ENCODE data around the gene UVRAG. TPM values are rescaled to one million over a fixed set of nuclear protein-coding genes. Genes with fewer than 3 reads are reported as not detected.
"Not testable (repeated sequence)": the region's sequence is repeated elsewhere in the genome, so short reads cannot be mapped to it uniquely, and the experiment has no call there.

The UVRAG gene
- total RNA-seq, 1 donor from 2014 or later = 34.0 TPM

GRCh38 chr11:76075716-76076115 lies 260.7 kb downstream of the UVRAG start:
- no peaks in the 10 kb centered on the region for H3K9me3 Mint-ChIP-seq
- DNase-seq (ENCODE audit: low spot score) = no peak
- no peak overlapping the region for H3K27ac ChIP-seq
- H3K4me1 ChIP-seq = no peaks in the 10 kb centered on the region
- H3K9ac ChIP-seq = no peak overlapping the region
- H3K4me2 ChIP-seq = no peak overlapping the region
- no peak for TF ChIP-seq EZH2 (IDR thresholded peaks at IDR 0.05)
- no peak for TF ChIP-seq CTCF (IDR thresholded peaks at IDR 0.05)
- TF ChIP-seq EZH2phosphoT487 (IDR thresholded peaks at IDR 0.05) = no peak
- H4K20me1 ChIP-seq (ENCODE audit: low read depth) = no peaks in the 10 kb centered on the region
- H3K36me3 Mint-ChIP-seq = no peaks in the 10 kb centered on the region
- no peaks in the 10 kb centered on the region for H3K9me3 ChIP-seq (ENCODE audit: low read depth)
- no peaks in the 10 kb centered on the region for H3K27me3 Mint-ChIP-seq (ENCODE audit: insufficient read depth, low read depth)
- no peaks in the 10 kb centered on the region for H3F3A ChIP-seq (ENCODE audit: low read depth)
- H3K27me3 ChIP-seq = no peaks in the 10 kb centered on the region
- no peak overlapping the region for H3K27ac Mint-ChIP-seq
- no peaks in the 10 kb centered on the region for H3K36me3 ChIP-seq
- H3K4me3 ChIP-seq = no peak overlapping the region
- H3K4me3 Mint-ChIP-seq = no peak overlapping the region
- no peak overlapping the region for H2AFZ ChIP-seq (replicated peaks)
- H3K4me1 Mint-ChIP-seq = no peaks in the 10 kb centered on the region
- H3K79me2 ChIP-seq (ENCODE audit: low read depth) = no peaks in the 10 kb centered on the region

- not testable (repeated sequence) for H3K27ac ChIP-seq; H3K9me3 ChIP-seq (ENCODE audit: low read depth); H3K27me3 Mint-ChIP-seq (ENCODE audit: insufficient read depth, low read depth); H3K9me3 Mint-ChIP-seq; H3F3A ChIP-seq (ENCODE audit: low read depth); H3K27me3 ChIP-seq; H3K4me3 ChIP-seq; H3K36me3 Mint-ChIP-seq; H3K4me1 ChIP-seq; H3K4me3 Mint-ChIP-seq; DNase-seq (ENCODE audit: low spot score); H3K9ac ChIP-seq; H3K79me2 ChIP-seq (ENCODE audit: low read depth); H3K4me2 ChIP-seq; H3K36me3 ChIP-seq; H2AFZ ChIP-seq (replicated peaks); H3K4me1 Mint-ChIP-seq; H3K27ac Mint-ChIP-seq; H4K20me1 ChIP-seq (ENCODE audit: low read depth)
These were observed 261.2 kb downstream of the UVRAG start for GRCh38 chr11:76076253-76076652.

GRCh38 chr11:76076749-76077148 lies 261.7 kb downstream of the UVRAG start:
- Histone ChIP-seq H3F3A (ENCODE audit: low read depth) (no peaks in the 10 kb centered on the region), H2AFZ (replicated peaks) (no peak overlapping the region), H3K27ac (no peak overlapping the region), H3K4me2 (no peak overlapping the region), H3K79me2 (ENCODE audit: low read depth) (no peaks in the 10 kb centered on the region), H3K27me3 (no peaks in the 10 kb centered on the region), H4K20me1 (ENCODE audit: low read depth) (no peaks in the 10 kb centered on the region), H3K4me1 (no peaks in the 10 kb centered on the region), H3K9me3 (ENCODE audit: low read depth) (no peaks in the 10 kb centered on the region), H3K4me3 (no peak overlapping the region), H3K9ac (no peak overlapping the region), H3K36me3 (no peaks in the 10 kb centered on the region)
- no peak for DNase-seq (ENCODE audit: low spot score)
- Mint-ChIP-seq H3K27ac (no peak overlapping the region), H3K27me3 (ENCODE audit: insufficient read depth, low read depth) (no peaks in the 10 kb centered on the region), H3K4me1 (no peaks in the 10 kb centered on the region), H3K9me3 (no peaks in the 10 kb centered on the region), H3K4me3 (no peak overlapping the region), H3K36me3 (no peaks in the 10 kb centered on the region)
- TF ChIP-seq EZH2 (IDR thresholded peaks at IDR 0.05) = no peak

DNA sequence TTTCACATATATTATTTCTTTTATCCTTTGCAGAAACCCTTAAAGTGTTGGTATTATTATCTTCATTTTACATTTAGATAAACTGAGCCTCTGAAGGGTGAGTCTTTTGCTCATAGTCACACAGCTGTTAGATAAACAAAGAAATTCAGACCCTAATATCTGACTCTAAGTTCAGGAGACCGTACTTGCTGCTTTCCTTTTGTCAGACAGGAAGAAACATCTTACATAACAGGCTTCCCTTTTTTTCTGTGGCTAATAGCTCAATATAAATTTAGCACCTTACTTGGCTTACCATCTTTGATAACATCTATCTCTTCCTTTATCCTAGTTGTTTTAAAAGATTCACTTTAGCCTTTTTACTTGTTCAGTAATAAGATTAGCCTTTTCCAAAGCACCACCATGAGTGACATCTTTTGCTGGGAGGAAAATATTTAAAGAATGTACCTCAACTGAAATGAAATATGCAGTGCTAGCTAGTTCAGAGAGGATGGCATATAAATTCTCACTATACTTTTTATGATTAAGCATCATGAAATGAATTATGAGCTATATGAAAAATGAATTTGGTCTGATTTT lies 262.7 kb downstream of the UVRAG start:
- Mint-ChIP-seq H3K36me3 (no peaks in the 10 kb centered on the region), H3K9me3 (no peaks in the 10 kb centered on the region), H3K4me3 (no peak overlapping the region), H3K4me1 (no peaks in the 10 kb centered on the region), H3K27ac (no peak overlapping the region), H3K27me3 (ENCODE audit: insufficient read depth, low read depth) (no peaks in the 10 kb centered on the region)
- no peaks in the 10 kb centered on the region for H3F3A ChIP-seq (ENCODE audit: low read depth)
- H2AFZ ChIP-seq (replicated peaks) = no peak overlapping the region
- no peaks in the 10 kb centered on the region for H4K20me1 ChIP-seq (ENCODE audit: low read depth)
- DNase-seq (ENCODE audit: low spot score) = no peak
- H3K4me3 ChIP-seq = no peak overlapping the region
- no peaks in the 10 kb centered on the region for H3K36me3 ChIP-seq
- no peak overlapping the region for H3K4me2 ChIP-seq
- no peaks in the 10 kb centered on the region for H3K4me1 ChIP-seq
- H3K79me2 ChIP-seq (ENCODE audit: low read depth) = no peaks in the 10 kb centered on the region
- no peak overlapping the region for H3K27ac ChIP-seq
- H3K9ac ChIP-seq = no peak overlapping the region
- H3K27me3 ChIP-seq = no peaks in the 10 kb centered on the region
- no peaks in the 10 kb centered on the region for H3K9me3 ChIP-seq (ENCODE audit: low read depth)
- TF ChIP-seq CTCF (IDR thresholded peaks at IDR 0.05) (no peak), EZH2 (IDR thresholded peaks at IDR 0.05) (no peak), EZH2phosphoT487 (IDR thresholded peaks at IDR 0.05) (no peak)

DNA sequence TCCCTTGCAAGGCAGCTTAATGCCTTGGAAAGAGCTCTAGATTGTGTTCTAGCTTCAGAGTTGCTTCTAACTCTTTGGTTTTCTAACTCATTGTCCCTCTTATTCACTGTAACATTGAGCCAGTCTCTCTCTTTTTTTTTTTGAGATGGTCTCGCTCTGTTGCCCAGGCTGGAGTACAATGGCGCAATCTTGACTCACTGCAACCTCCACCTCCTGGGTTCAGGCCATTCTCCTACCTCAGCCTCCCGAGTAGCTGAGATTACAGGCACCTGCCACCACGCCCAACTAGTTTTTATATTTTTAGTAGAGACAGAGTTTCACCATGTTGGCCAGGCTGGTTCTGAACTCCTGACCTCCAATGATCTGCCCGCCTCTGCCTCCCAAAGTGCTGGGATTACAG lies 266.1 kb downstream of the UVRAG start:
- H3K27me3 ChIP-seq; H3F3A ChIP-seq (ENCODE audit: low read depth); H3K4me1 ChIP-seq; H3K9me3 ChIP-seq (ENCODE audit: low read depth); H3K27me3 Mint-ChIP-seq (ENCODE audit: insufficient read depth, low read depth); DNase-seq (ENCODE audit: low spot score); H3K4me2 ChIP-seq; H2AFZ ChIP-seq (replicated peaks); H3K36me3 Mint-ChIP-seq; H3K79me2 ChIP-seq (ENCODE audit: low read depth); H3K9ac ChIP-seq; H3K4me3 Mint-ChIP-seq; H3K9me3 Mint-ChIP-seq; H3K27ac ChIP-seq; H4K20me1 ChIP-seq (ENCODE audit: low read depth); H3K36me3 ChIP-seq; H3K4me3 ChIP-seq; H3K27ac Mint-ChIP-seq: not testable (repeated sequence)
- peaks cover 18% of the 10 kb centered on the region for H3K4me1 Mint-ChIP-seq

Data from neural progenitor cell (in vitro differentiated cells).